ENCODE measurements around the gene ATOH8. TPM values are rescaled to one million over a fixed set of nuclear protein-coding genes. Genes with fewer than 3 reads are reported as not detected.
"Not testable (repeated sequence)": the region's sequence is repeated elsewhere in the genome, so short reads cannot be mapped to it uniquely, and the experiment has no call there.

Gene ATOH8
- polyA plus RNA-seq (ENCODE audit: insufficient read length) = 10.3 TPM
- long read RNA-seq, donor 1, transcript ATOH8-201 (3 exons, 2,438 nt) = major isoform, 7 of 15 reads
- long read RNA-seq, donor 1, partial matches to known transcripts = 8 of 15 reads
- long read RNA-seq, donor 1, other reads (novel, unspliced or antisense) = 0 of 15 reads
- long read RNA-seq, donor 2, transcript ATOH8-201 (3 exons, 2,438 nt) = major isoform, 6 of 12 reads
- long read RNA-seq, donor 2, partial matches to known transcripts = 6 of 12 reads
- long read RNA-seq, donor 2, other reads (novel, unspliced or antisense) = 0 of 12 reads
- long read RNA-seq, donor 3, partial matches to known transcripts = 0 of 2 reads
- long read RNA-seq, donor 3, other reads (novel, unspliced or antisense) = 0 of 2 reads
- long read RNA-seq, donor 4, partial matches to known transcripts = 0 of 1 reads
- long read RNA-seq, donor 4, other reads (novel, unspliced or antisense) = 0 of 1 reads
- long read RNA-seq, donor 5, transcript ATOH8-201 (3 exons, 2,438 nt) = major isoform, 5 of 5 reads
- long read RNA-seq, donor 5, partial matches to known transcripts = 0 of 5 reads
- long read RNA-seq, donor 5, other reads (novel, unspliced or antisense) = 0 of 5 reads
- long read RNA-seq, donor 6, transcript ATOH8-201 (3 exons, 2,438 nt) = major isoform, 5 of 13 reads
- long read RNA-seq, donor 6, partial matches to known transcripts = 8 of 13 reads
- long read RNA-seq, donor 6, other reads (novel, unspliced or antisense) = 0 of 13 reads
- long read RNA-seq, donor 7, partial matches to known transcripts = 0 of 4 reads
- long read RNA-seq, donor 7, other reads (novel, unspliced or antisense) = 0 of 4 reads
- long read RNA-seq, donor 8, transcript ATOH8-201 (3 exons, 2,438 nt) = major isoform, 7 of 7 reads
- long read RNA-seq, donor 8, partial matches to known transcripts = 0 of 7 reads
- long read RNA-seq, donor 8, other reads (novel, unspliced or antisense) = 0 of 7 reads

GRCh38 chr2:85753525-85754312 is at the start of gene ATOH8:
Gene ATOH8 (plus strand): TSS chr2:85753991. CDS start chr2:85754190, 199 bp downstream.
- DNase-seq = no peak

- DNase-seq = no peak
These were observed 49.8 kb upstream of the ATOH8 start for GRCh38 chr2:85704038-85704437.

GRCh38 chr2:85704800-85705679 is 48.8 kb upstream of the ATOH8 start:
- no peak for DNase-seq

DNA sequence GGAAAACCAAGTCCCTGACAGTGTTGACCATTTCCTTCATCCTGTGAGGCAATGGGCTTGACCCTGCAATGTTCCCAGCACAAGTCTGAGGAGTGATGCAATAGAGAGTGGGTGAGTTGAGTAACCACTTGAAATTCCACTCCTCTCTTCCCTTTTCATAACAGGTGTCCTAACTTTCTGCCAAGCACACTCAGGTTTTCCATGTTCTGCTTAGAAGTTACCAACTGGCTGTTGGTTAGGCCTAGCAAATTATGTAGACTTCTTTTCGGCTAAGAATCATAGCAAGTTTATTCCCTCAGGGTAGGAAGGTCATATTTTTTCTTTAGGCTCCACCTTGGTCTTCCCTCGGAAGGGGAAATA is 48.1 kb upstream of the ATOH8 start:
- DNase-seq = no peak

DNA sequence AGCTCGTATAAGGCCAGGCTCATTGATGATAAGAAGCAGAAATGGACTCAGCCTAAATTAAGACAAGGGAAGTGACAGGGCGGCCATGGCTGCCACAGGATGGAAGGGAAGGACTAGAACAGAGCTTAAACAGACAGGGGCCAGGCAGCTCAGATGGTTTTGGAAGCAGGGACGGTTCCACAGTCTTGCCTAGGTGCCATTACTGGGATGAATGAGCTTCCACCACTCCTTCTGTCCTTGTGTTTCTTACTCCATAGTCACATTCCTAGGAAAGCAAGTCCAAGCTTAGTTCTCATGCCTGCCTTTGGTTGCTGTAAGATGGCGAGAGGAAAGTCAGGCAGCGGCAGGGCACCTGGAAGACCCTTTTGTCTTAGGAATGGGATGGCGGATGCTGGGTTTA is 47.7 kb upstream of the ATOH8 start:
- DNase-seq = no peak

GRCh38 chr2:85706599-85707296 is 47.0 kb upstream of the ATOH8 start:
- DNase-seq = no peak

DNA sequence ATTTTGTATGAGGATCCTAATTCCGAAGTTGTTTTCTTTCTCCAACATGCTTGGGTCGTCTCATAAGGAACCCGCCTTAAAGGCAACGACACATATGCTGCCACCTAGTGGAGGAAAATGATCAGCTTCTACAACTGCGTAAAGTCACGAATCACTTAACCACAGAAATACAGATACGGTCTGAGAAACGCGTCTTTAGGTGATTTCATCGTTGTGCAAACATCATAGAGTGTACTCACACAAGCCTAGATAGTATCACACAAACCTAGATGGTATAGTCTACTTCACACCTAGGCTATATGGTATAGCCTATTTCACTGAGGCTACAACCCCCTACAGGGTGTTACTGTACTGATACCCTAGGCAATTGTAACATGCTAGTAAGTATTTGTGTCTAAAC is 46.5 kb upstream of the ATOH8 start:
- peak; percentile 83 for DNase-seq

DNA sequence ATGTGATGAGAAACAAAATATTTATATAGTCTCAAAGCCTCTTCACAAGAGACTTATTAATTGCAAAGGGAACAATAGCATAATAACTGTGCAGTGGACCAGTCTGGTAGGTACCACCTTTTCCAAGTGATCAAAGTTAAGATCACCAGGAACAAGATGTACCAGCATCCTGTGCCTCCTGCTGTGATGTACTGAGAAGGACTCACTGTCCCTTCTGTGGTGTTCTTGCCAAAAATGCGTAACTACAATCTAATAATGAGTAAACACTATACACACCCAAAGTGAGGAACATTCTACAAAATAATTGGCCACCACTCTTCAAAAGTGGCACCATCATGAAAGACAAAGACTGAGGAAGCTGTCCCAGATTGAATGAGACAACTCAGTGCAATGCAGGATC is 45.1 kb upstream of the ATOH8 start:
- DNase-seq = no peak

DNA sequence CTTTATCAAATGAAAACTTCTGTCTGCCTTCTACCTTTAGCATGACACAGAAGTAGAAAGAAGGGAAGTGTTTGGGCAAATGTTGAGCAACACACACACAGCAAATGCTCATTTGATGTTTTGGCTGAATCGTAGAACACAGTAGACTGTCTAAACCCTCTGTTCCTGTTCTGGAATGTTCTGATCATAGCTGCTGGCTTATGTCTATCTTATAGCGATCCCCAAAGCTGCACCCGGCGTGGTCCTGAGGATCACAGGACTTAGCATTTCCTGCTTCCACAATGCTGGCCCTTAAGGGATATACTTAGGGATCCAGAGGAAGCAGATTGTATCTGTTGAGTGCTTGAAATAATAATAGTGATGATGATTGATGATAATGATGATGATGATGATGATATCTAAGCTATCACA is 44.4 kb upstream of the ATOH8 start:
- DNase-seq = no peak

DNA sequence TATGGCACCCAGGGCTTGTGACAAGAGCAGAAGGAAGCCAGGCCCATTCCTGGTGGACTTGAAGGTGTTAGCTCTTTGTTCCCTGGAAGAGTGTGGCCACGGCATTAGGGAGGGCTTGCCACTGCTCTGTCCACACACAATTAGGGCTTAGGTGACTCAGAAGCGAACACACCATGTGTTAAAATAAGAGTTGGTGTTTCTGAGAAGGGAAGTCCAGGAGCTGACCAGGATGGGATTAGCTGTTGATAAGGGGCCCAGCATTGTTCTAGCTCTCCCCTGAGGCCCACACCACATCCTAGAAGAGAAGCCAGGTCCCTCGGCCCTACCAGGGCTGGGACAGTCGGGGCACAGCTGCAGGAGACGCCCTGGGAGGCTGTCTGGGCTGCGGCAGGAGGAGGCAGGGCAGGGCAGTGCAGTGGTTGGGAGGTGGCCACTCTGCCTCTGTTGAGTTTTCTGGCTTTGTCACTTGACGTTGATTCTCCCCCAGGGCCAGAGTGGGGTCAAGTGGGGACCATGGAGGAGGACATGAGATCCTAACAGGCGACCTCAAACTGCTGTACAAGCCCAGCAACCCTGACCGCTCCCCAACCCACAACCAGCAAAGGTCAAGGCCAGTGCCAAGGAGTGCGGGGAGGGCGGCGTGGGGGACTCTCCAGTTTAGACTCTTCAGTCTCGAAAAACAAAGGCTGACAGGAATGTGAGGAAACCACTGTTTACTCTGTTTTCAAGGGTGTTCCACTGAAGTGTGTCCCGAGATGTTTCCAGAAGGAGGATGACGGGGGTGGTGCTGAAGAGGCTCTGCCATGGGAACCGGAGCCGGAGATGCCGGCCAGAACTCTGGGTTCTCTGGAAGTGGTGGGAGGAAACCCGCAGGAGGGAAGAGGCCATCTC is 42.9 kb upstream of the ATOH8 start:
- no peak for DNase-seq

GRCh38 chr2:85711578-85712060 is 42.2 kb upstream of the ATOH8 start:
- DNase-seq = no peak

DNA sequence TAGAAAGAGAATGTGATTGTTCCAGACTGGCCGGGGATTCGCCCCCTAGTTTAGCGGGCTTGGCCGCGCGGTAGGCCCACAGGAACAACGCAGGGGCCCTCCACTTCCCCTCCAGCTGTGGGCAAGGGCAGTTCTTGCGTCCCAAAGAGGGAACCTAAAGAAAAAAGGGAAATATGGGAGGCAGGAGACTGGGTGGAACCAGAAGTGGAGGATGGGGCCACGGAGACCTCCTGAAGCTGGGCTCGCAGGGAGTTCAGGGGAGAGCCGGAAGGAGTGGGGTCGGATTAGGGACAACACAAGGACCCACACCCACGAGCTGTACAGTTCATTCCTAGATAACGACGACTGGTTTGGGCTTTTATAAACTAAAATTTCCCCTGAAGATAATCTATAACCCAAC is 41.5 kb upstream of the ATOH8 start:
- DNase-seq = no peak

- DNase-seq = no peak
These were observed 40.8 kb upstream of the ATOH8 start for GRCh38 chr2:85712849-85713612.

- DNase-seq = no peak
These were observed 40.0 kb upstream of the ATOH8 start for GRCh38 chr2:85713836-85714235.

DNA sequence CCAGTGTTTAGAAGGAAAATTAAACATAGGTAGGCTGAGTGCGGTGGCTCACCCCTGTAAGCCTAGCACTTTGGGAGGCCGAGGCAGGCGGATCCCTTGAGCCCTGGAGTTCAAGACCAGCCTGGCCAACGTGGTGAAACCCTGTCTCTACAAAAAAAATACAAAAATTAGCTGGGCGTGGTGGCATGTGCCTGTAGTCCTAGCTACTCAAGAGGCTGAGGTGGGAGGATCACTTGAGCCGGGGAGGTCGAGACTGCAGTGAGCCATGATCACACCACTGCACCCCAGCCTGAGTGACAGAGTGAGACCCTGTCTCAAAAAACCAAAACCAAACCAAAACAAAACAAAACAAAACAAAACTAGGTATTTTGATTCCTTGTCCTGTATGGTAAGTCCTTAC is 39.4 kb upstream of the ATOH8 start:
- DNase-seq = not testable (repeated sequence)

- DNase-seq = no peak
These were observed 39.0 kb upstream of the ATOH8 start for GRCh38 chr2:85714841-85715240.

- DNase-seq = no peak
These were observed 37.4 kb upstream of the ATOH8 start for GRCh38 chr2:85716346-85716914.

Measured in left kidney (tissue), 8 donors.